ENCODE results near the gene SPRED3.

GRCh38 chr19:38405276-38405675 lies 16.8 kb downstream of the SPRED3 start:
- no peak for TF ChIP-seq ZNF274 (IDR thresholded peaks at IDR 0.05; ENCODE audit: low read depth, low read length)
- TF ChIP-seq SUZ12 (IDR thresholded peaks at IDR 0.05; ENCODE audit: extremely low read depth, insufficient read depth, insufficient read length) = no peak

Measured in NT2/D1 (cell line).